HFFc6 (cell line): ENCODE measurements around the gene GNS. TPM values are rescaled to one million over a fixed set of nuclear protein-coding genes. Genes with fewer than 3 reads are reported as not detected.

ENCODE experiments used
- DNase-seq: peaks from one replicate; pipeline ENCODE4 v3.0.0-alpha.2; 2018
- H3K27ac Mint-ChIP-seq: 2 replicates; pipeline ENCODE4 v1.8.0; 2020; ENCODE audit warnings: mild to moderate bottlenecking, mixed read lengths
- H3K27me3 Mint-ChIP-seq: 2 replicates; pipeline ENCODE4 v1.8.0; 2021; ENCODE audit warnings: mild to moderate bottlenecking, moderate library complexity, mixed read lengths; ENCODE audit not compliant: insufficient read depth
- H3K36me3 Mint-ChIP-seq: 2 replicates; pipeline ENCODE4 v1.8.0; 2021; ENCODE audit warnings: low read depth, mixed read lengths
- H3K4me1 Mint-ChIP-seq: 2 replicates; pipeline ENCODE4 v1.8.0; 2020; ENCODE audit warnings: low read depth, mixed read lengths
- H3K4me3 Mint-ChIP-seq: 2 replicates; pipeline ENCODE4 v1.8.0; 2020; ENCODE audit warnings: mild to moderate bottlenecking, moderate library complexity, mixed read lengths
- H3K9me3 Mint-ChIP-seq: 2 replicates; pipeline ENCODE4 v1.8.0; 2020; ENCODE audit warnings: mild to moderate bottlenecking, mixed read lengths
- CTCF ChIP-seq: fragments of 200-600 bp; sonication (generic); IDR thresholded peaks from 2 replicates; pipeline ENCODE4 v1.5.0; 2021; ENCODE audit warnings: antibody characterized with exemption, mild to moderate bottlenecking
- total RNA-seq, 6 experiments: library from RNA; stranded (reverse); fragmentation: NEBNext Ultra II Directional; extraction: Animal tissue kit (Norgen Biotek cat#: 25700); gene quantifications; 2 replicates in 1 of 6; 3 replicates in 5 of 6; pipeline ENCODE4 v1.2.3, GENCODE V29; 2021

The GNS gene
- total RNA-seq, 6 experiments from 2014 or later = 86.4 to 104 (median 91.2) TPM

- H3K4me3 Mint-ChIP-seq = no peak overlapping the region
Observed at GRCh38 chr12:64714551-64714968, 44.6 kb downstream of the GNS start.

GRCh38 chr12:64713376-64713775 is 45.8 kb downstream of the GNS start:
- Mint-ChIP-seq H3K4me1 (no peaks in the 10 kb centered on the region), H3K27me3 (no peaks in the 10 kb centered on the region), H3K36me3 (peaks cover 35% of the 10 kb centered on the region; the same call in 1 of the 2 replicates), H3K27ac (no peak overlapping the region), H3K9me3 (no peaks in the 10 kb centered on the region), H3K4me3 (no peak overlapping the region)
- no peak for TF ChIP-seq CTCF
- no peak for DNase-seq

More at GRCh38 chr12:64714551-64714968, 44.6 kb downstream of the GNS start:
- no peak for DNase-seq
- no peak for TF ChIP-seq CTCF
- Mint-ChIP-seq H3K9me3 (no peaks in the 10 kb centered on the region), H3K36me3 (peaks cover 35% of the 10 kb centered on the region; the same call in 1 of the 2 replicates), H3K4me1 (no peaks in the 10 kb centered on the region), H3K27me3 (no peaks in the 10 kb centered on the region), H3K27ac (no peak overlapping the region)

- DNase-seq = no peak
- Mint-ChIP-seq H3K4me1 (peaks cover 10% of the 10 kb centered on the region), H3K27ac (no peak overlapping the region), H3K9me3 (no peaks in the 10 kb centered on the region), H3K4me3 (no peak overlapping the region), H3K36me3 (peaks cover 13% of the 10 kb centered on the region; the same call in 1 of the 2 replicates), H3K27me3 (no peaks in the 10 kb centered on the region)
- TF ChIP-seq CTCF = no peak
Observed at GRCh38 chr12:64709429-64709828, 49.8 kb downstream of the GNS start.

- no peak for TF ChIP-seq CTCF
- H3K27me3 Mint-ChIP-seq = no peaks in the 10 kb centered on the region
- peaks cover 10% of the 10 kb centered on the region for H3K4me1 Mint-ChIP-seq
- H3K36me3 Mint-ChIP-seq = no peaks in the 10 kb centered on the region
- DNase-seq = no peak
- no peaks in the 10 kb centered on the region for H3K9me3 Mint-ChIP-seq
- no peak overlapping the region for H3K27ac Mint-ChIP-seq
- no peak overlapping the region for H3K4me3 Mint-ChIP-seq
Observed at GRCh38 chr12:64707926-64708325, 51.3 kb downstream of the GNS start.

GRCh38 chr12:64707362-64707761 is 51.8 kb downstream of the GNS start:
- Mint-ChIP-seq H3K27ac (no peak overlapping the region), H3K4me1 (peaks cover 10% of the 10 kb centered on the region), H3K4me3 (no peak overlapping the region), H3K36me3 (no peaks in the 10 kb centered on the region), H3K27me3 (no peaks in the 10 kb centered on the region), H3K9me3 (no peaks in the 10 kb centered on the region)
- no peak for DNase-seq
- no peak for TF ChIP-seq CTCF

- H3K36me3 Mint-ChIP-seq = no peaks in the 10 kb centered on the region
- H3K4me3 Mint-ChIP-seq = no peak overlapping the region
- TF ChIP-seq CTCF = no peak
- DNase-seq = no peak
- no peaks in the 10 kb centered on the region for H3K9me3 Mint-ChIP-seq
- peaks cover 10% of the 10 kb centered on the region for H3K4me1 Mint-ChIP-seq
- H3K27me3 Mint-ChIP-seq = no peaks in the 10 kb centered on the region
- no peak overlapping the region for H3K27ac Mint-ChIP-seq
Observed at GRCh38 chr12:64706857-64707256, 52.3 kb downstream of the GNS start.
